ENCODE data around the gene ABHD12.

ABHD12 gene

GRCh38 chr20:25303292-25304024 is 87.2 kb downstream of the ABHD12 start:
- DNase-seq, result no peak

GRCh38 chr20:25302596-25302995 is 88.0 kb downstream of the ABHD12 start:
- DNase-seq, result no peak

GRCh38 chr20:25301357-25301920 is 89.2 kb downstream of the ABHD12 start:
- DNase-seq, result no peak

- DNase-seq, result no peak
Observed at GRCh38 chr20:25300496-25301170, 90.0 kb downstream of the ABHD12 start.

- DNase-seq, result no peak
Observed at GRCh38 chr20:25299806-25300205, 90.8 kb downstream of the ABHD12 start.

GRCh38 chr20:25297141-25297905 is 93.3 kb downstream of the ABHD12 start:
- no peak for DNase-seq

GRCh38 chr20:25296094-25297093 is 94.2 kb downstream of the ABHD12 start:
- DNase-seq, result peak; percentile 19

- DNase-seq, result no peak
Observed at GRCh38 chr20:25295386-25296093, 95.1 kb downstream of the ABHD12 start.

GRCh38 chr20:25294459-25295385 is 95.9 kb downstream of the ABHD12 start:
- peak; percentile 48 for DNase-seq

GRCh38 chr20:25293910-25294458 is 96.7 kb downstream of the ABHD12 start:
- DNase-seq, result no peak

- no peak for DNase-seq
Observed at GRCh38 chr20:25293507-25293906, 97.1 kb downstream of the ABHD12 start.

GRCh38 chr20:25292176-25292891 is 98.3 kb downstream of the ABHD12 start:
- no peak for DNase-seq

GRCh38 chr20:25291432-25292133 is 99.1 kb downstream of the ABHD12 start:
- DNase-seq, result no peak

- no peak for DNase-seq
Observed at GRCh38 chr20:25290646-25291431, 99.8 kb downstream of the ABHD12 start.

- no peak for DNase-seq
Observed at GRCh38 chr20:25289886-25290597, 100.6 kb downstream of the ABHD12 start.

- no peak for DNase-seq
Observed at GRCh38 chr20:25288291-25289181, 102.1 kb downstream of the ABHD12 start.
